ENCODE data around the gene F2R. TPM values are rescaled to one million over a fixed set of nuclear protein-coding genes. Genes with fewer than 3 reads are reported as not detected.
"Not testable (repeated sequence)": the region's sequence is repeated elsewhere in the genome, so short reads cannot be mapped to it uniquely, and the experiment has no call there.

F2R gene
- total RNA-seq, 1 donor from 2014 or later: 108 TPM

DNA sequence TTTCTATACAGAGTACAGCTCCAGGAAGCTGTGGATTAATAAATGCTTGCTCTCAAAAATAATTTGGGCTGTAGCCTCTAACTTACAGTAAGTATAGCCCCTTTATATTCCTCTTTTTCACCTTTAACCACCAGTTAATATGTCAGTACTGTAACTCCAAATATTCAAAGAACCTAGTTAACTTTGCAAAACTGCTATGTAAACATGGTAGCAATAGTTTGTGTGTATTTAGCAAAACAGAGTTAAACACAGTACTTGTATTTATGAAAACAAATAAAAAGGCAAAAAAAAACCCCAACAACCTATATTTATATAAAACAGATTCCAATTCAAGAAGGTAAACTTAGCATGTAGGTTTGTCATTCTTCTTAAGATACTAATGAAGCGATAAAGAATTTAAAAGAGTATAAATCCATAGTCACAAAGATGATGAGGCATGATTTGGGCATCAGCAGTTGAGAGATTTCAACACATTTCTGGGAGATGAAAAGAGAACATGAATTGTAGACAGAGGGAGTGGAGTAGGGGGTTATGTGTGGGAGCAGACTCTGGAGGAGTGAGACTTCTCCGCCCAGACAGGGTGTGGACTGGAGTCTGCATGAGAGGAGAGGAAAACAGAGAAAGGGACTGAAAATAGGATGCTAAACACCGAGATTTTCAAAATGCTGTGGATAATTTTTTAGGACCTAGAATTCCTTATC is 55.9 kb downstream of the F2R start:
- Mint-ChIP-seq H3K36me3 (ENCODE audit: unreplicated experiment) (no peaks in the 10 kb centered on the region), H3K4me3 (ENCODE audit: unreplicated experiment) (no peak overlapping the region), H3K27me3 (ENCODE audit: unreplicated experiment) (no peaks in the 10 kb centered on the region), H3K9me3 (ENCODE audit: unreplicated experiment) (no peaks in the 10 kb centered on the region), H3K27ac (ENCODE audit: unreplicated experiment) (peak overlapping the region; percentile 6), H3K4me1 (ENCODE audit: unreplicated experiment) (peaks cover 11% of the 10 kb centered on the region)
- TF ChIP-seq, protein P1, sequence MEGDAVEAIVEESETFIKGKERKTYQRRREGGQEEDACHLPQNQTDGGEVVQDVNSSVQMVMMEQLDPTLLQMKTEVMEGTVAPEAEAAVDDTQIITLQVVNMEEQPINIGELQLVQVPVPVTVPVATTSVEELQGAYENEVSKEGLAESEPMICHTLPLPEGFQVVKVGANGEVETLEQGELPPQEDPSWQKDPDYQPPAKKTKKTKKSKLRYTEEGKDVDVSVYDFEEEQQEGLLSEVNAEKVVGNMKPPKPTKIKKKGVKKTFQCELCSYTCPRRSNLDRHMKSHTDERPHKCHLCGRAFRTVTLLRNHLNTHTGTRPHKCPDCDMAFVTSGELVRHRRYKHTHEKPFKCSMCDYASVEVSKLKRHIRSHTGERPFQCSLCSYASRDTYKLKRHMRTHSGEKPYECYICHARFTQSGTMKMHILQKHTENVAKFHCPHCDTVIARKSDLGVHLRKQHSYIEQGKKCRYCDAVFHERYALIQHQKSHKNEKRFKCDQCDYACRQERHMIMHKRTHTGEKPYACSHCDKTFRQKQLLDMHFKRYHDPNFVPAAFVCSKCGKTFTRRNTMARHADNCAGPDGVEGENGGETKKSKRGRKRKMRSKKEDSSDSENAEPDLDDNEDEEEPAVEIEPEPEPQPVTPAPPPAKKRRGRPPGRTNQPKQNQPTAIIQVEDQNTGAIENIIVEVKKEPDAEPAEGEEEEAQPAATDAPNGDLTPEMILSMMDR (IDR thresholded peaks at IDR 0.05): no peak
- no peak for DNase-seq (ENCODE audit: extremely low spot score, unreplicated experiment)

DNA sequence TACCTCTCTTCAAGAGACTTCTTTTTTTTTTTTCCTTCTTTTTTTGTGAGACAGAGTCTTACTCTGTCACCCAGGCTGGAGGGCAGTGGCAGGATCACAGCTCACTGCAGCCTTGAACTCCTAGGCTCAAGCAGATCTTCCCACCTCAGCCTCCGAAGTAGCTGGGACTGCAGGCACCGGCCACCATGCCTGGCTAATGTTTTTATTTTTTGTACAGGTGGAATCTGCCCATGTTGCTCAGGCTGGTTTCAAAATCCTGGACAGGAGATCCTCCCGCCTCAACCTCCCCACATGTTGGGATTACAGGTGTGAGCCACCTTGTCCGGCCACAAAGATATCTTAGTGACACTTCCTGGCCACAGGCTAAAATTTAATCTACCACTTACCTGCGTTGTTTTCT is 60.0 kb downstream of the F2R start:
- no peak overlapping the region for H3K27ac Mint-ChIP-seq (ENCODE audit: unreplicated experiment)
- TF ChIP-seq, protein P1 (IDR thresholded peaks at IDR 0.05): no peak
- no peak for DNase-seq (ENCODE audit: extremely low spot score, unreplicated experiment)

DNA sequence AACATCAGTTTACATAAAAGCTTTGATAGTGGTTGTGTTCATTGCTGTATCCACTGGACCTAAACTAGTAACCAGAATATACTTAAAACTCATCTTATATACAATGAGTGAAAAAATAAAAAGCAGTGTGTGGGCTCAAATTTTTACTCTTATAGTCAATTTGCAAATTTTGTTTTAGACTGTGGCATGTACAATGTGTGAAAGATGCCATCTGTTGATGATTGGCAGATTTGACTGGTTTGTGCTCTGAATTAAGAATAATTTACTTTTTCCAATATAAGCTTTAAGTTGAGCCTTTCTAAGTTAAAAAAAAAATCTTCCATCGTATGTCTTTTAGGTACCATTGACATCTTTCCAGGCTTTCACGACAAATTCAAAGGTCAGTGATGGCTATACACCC is 60.5 kb downstream of the F2R start:
- no peaks in the 10 kb centered on the region for H3K27me3 Mint-ChIP-seq (ENCODE audit: unreplicated experiment)
- H3K27ac Mint-ChIP-seq (ENCODE audit: unreplicated experiment): no peak overlapping the region
- no peak overlapping the region for H3K4me3 Mint-ChIP-seq (ENCODE audit: unreplicated experiment)
- TF ChIP-seq, protein P1 (IDR thresholded peaks at IDR 0.05): no peak
- no peaks in the 10 kb centered on the region for H3K36me3 Mint-ChIP-seq (ENCODE audit: unreplicated experiment)
- H3K4me1 Mint-ChIP-seq (ENCODE audit: unreplicated experiment): peaks cover 17% of the 10 kb centered on the region
- no peaks in the 10 kb centered on the region for H3K9me3 Mint-ChIP-seq (ENCODE audit: unreplicated experiment)
- DNase-seq (ENCODE audit: extremely low spot score, unreplicated experiment): no peak

More for the DNA sequence above, 60.0 kb downstream of the F2R start:
- Mint-ChIP-seq H3K4me3 (ENCODE audit: unreplicated experiment) (no peak overlapping the region), H3K27me3 (ENCODE audit: unreplicated experiment) (no peaks in the 10 kb centered on the region), H3K9me3 (ENCODE audit: unreplicated experiment) (no peaks in the 10 kb centered on the region), H3K36me3 (ENCODE audit: unreplicated experiment) (no peaks in the 10 kb centered on the region), H3K4me1 (ENCODE audit: unreplicated experiment) (peaks cover 17% of the 10 kb centered on the region)

DNA sequence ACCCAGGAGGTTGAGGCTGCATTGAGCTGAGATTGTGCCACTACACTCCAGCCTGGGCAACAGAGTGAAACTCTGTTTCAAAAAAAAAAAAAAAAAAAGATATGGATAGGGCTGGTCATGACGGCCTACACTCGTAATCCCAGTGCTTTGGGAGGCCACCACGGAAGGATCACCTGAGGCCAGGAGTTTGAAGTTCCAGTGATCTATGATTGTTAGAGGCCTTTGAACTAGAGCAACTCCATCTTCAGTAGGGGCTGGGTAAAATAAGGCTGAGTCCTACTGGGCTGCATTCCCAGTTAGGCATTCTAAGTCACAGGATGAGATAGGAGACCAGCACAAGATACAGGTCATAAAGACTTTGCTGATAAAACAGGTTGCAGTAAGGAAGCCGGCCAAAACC is 64.7 kb downstream of the F2R start:
- not testable (repeated sequence) for H3K27me3 Mint-ChIP-seq (ENCODE audit: unreplicated experiment); DNase-seq (ENCODE audit: extremely low spot score, unreplicated experiment); H3K27ac Mint-ChIP-seq (ENCODE audit: unreplicated experiment); H3K4me3 Mint-ChIP-seq (ENCODE audit: unreplicated experiment); H3K36me3 Mint-ChIP-seq (ENCODE audit: unreplicated experiment); H3K9me3 Mint-ChIP-seq (ENCODE audit: unreplicated experiment)
- H3K4me1 Mint-ChIP-seq (ENCODE audit: unreplicated experiment): peaks cover 26% of the 10 kb centered on the region

DNA sequence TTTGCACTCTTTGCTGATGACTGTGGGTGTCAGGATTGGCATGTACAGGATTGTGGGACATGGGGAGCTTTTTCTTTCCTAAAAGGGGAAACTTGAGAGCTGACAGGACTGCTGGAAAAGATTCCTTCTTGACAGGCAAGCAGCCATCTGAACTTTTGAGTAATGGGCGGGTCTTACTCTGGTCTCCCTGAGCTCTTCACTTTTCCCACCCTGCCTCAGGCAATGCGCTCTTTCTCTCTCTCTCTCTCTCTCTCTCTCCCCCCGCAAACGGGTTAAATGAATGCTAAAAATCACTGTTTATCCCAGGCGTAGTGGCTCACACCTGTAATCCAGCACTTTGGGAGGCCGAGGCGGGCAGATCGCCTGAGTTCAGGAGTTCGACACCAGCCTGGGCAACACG is 65.8 kb downstream of the F2R start:
- Mint-ChIP-seq H3K27ac (ENCODE audit: unreplicated experiment) (no peak overlapping the region), H3K27me3 (ENCODE audit: unreplicated experiment) (no peaks in the 10 kb centered on the region), H3K4me1 (ENCODE audit: unreplicated experiment) (peaks cover 30% of the 10 kb centered on the region), H3K36me3 (ENCODE audit: unreplicated experiment) (no peaks in the 10 kb centered on the region), H3K9me3 (ENCODE audit: unreplicated experiment) (no peaks in the 10 kb centered on the region), H3K4me3 (ENCODE audit: unreplicated experiment) (no peak overlapping the region)
- DNase-seq (ENCODE audit: extremely low spot score, unreplicated experiment): no peak
- TF ChIP-seq, protein P1 (IDR thresholded peaks at IDR 0.05): no peak

All from osteocyte (in vitro differentiated cells).